Immature natural killer cell (primary cell): ENCODE results near the gene OR1D5. TPM values are rescaled to one million over a fixed set of nuclear protein-coding genes. Genes with fewer than 3 reads are reported as not detected.
A peak's percentile ranks its signal among the peaks of the same experiment; 100 is the strongest.

Source experiments
- DNase-seq, 3 donors: peaks; one replicate each; pipeline ENCODE4 v3.0.0; 2022; ENCODE audit warnings: mixed read lengths in 1 of 3
- H3K27ac Mint-ChIP-seq, 6 donors: one replicate each; pipeline ENCODE4 v1.8.0; 2020; ENCODE audit warnings: mixed read lengths in 6 of 6, mild to moderate bottlenecking in 5 of 6, inconsistent platforms in 4 of 6, moderate library complexity in 3 of 6
- H3K27me3 Mint-ChIP-seq, 3 donors: one replicate each; pipeline ENCODE4 v1.8.0; 2020 to 2021; ENCODE audit warnings: low read depth in 3 of 3, mild to moderate bottlenecking in 3 of 3, mixed read lengths in 3 of 3, moderate library complexity in 3 of 3, inconsistent platforms in 1 of 3
- H3K36me3 Mint-ChIP-seq, 3 donors: one replicate each; pipeline ENCODE4 v1.8.0; 2020; ENCODE audit warnings: mixed read lengths in 3 of 3, inconsistent platforms in 2 of 3, mild to moderate bottlenecking in 2 of 3
- H3K4me1 Mint-ChIP-seq, 2 donors: one replicate each; pipeline ENCODE4 v1.8.0; 2020; ENCODE audit warnings: inconsistent platforms in 2 of 2, mild to moderate bottlenecking in 2 of 2, mixed read lengths in 2 of 2, moderate library complexity in 1 of 2
- H3K4me3 Mint-ChIP-seq, 5 donors: one replicate each; pipeline ENCODE4 v1.8.0; 2020; ENCODE audit warnings: mild to moderate bottlenecking in 5 of 5, mixed read lengths in 5 of 5, inconsistent platforms in 3 of 5, moderate library complexity in 3 of 5
- H3K9me3 Mint-ChIP-seq, 6 donors: one replicate each; pipeline ENCODE4 v1.8.0; 2020; ENCODE audit warnings: mild to moderate bottlenecking in 6 of 6, mixed read lengths in 6 of 6, inconsistent platforms in 4 of 6, moderate library complexity in 3 of 6
- polyA plus RNA-seq, 3 donors: library from polyadenylated mRNA; unstranded; fragments of 300-500 nt; fragmentation: Illumina TruSeq; gene quantifications; one replicate each; pipeline ENCODE4 v1.2.3, GENCODE V29; 2021

OR1D5 gene
- polyA plus RNA-seq, 3 donors from 2014 or later: not detected

DNA sequence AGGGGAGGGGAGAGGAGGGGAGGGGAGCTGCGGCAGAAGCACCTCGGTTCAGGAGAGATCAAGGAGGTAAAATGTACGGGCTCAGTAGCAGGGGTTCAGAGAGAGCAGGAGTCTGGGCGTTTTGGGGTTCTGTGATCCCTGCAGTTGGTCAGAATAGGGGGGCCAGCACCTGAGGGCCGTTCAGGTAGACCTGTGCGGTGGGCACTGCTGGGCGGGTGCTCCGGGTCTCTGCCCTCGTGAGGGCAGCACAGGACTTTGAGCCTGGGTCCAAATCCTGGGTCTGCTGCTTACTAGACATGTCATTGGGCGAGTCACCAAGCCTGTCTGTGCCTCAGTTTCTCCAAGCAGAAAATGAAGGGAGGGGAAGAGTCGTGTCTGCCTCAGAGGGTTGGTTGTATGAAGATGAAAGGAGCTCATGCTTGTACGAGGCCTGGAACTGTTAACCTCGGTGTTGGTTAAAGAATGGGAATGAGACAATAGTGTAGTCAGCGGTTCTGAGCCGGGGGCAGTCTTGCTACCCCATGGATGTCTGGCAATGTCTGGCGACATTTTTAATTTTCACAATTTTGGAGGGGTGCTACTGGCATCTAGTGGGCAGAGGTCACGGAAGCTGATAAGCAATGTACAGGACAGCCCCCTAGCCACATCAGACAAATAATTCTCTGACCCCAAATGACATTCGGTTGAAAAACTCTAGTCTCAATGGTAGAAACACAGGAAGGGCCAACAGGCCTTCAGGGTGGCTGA, 35.4 kb downstream of the OR1D5 start:
- peaks cover 19 to 36% (median 34%) of the 10 kb centered on the region in 3 donors for H3K27me3 Mint-ChIP-seq
- no peak for DNase-seq
- H3K36me3 Mint-ChIP-seq: peaks cover 16 to 40% (median 24%) of the 10 kb centered on the region in 3 donors
- H3K4me1 Mint-ChIP-seq: peaks cover 9 to 16% of the 10 kb centered on the region in 2 donors
- H3K4me3 Mint-ChIP-seq: no peak overlapping the region
- H3K27ac Mint-ChIP-seq: peak overlapping the region in 2 of 6 donors; percentile 28 to 46
- peaks cover 0 to 2% (median 0%) of the 10 kb centered on the region in 6 donors for H3K9me3 Mint-ChIP-seq

DNA sequence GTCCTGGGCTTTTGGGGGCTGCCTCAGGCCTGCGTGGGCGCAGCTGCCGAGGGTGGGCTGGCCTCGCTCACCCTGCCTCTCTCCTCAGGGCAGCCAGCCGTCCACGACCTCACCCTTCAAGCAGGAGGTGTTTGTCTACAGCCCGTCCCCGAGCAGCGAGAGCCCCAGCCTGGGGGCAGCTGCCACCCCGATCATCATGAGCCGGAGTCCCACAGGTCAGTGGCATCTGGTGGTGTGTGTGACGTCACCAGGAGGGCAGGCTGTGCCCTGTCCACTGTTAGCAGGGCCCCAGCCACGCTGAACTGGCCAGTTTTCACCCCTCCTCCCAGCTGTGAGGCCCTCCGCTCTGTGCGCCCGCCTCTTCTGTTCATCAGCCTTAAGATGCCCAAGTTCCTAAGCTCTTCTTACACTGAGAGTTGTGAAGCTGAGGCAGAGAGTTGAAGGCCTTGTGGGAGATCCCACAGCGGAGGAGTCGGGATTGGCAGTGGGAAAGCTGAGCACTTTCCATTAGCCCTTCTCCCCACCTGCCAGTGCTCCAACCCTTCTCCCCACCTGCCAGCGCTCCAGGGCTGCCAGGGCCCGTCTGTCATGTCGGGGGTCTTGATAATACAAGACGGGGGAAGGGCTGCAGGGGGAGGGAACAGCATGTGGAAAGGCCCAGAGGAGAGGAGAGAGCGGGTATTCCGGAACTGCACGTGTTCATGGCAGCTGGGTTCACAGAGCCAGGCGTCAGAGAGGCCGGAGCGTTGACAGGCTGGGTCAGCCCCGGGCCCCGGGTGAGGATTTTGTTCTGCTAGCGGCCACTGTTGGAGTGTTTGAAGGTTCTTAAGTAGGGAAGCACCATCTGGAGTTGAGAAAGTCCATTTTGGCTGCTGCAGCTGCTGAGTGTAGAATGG, 36.3 kb downstream of the OR1D5 start:
- H3K4me3 Mint-ChIP-seq: no peak overlapping the region
- peaks cover 17 to 34% (median 27%) of the 10 kb centered on the region in 3 donors for H3K27me3 Mint-ChIP-seq
- peaks cover 25 to 49% (median 32%) of the 10 kb centered on the region in 3 donors for H3K36me3 Mint-ChIP-seq
- H3K27ac Mint-ChIP-seq: peak overlapping the region in 2 of 6 donors; percentile 62 to 64
- H3K9me3 Mint-ChIP-seq: peaks cover 0 to 2% (median 0%) of the 10 kb centered on the region in 6 donors
- DNase-seq: no peak
- peaks cover 14 to 25% of the 10 kb centered on the region in 2 donors for H3K4me1 Mint-ChIP-seq

DNA sequence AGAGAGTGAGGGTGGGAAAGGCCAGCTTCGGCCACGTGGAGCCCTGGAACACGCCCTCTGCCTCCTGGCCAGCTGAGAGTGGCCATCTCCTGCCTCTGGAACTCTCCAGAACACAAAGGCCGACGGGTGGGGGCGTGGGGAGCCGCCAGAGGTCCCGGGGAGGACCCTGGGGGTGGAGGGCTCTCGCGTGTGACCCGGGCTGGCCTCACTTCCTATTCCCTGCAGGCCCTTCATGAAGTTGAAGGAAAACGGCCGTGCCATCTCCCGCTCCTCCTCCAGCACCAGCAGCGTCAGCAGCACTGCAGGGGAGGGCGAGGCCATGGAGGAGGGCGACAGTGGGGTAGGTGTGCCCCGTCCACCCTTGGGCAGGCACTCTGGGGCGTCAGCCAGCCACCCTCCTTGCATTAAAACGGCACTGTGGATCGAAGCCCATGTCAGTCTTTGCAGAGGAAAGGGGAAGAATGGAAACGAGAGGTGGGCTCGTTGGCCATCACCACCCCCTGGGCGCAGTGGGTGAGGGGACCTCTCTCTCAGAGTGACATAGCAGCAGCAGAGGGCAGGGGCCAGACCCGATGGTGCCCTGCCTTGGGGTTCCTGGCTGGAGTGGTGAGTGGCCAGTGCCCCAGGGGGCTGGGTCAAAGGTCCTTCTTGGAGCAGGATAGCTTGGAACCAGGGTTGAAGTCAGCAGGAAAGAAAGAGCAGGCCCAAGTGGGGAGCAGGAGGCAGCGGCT, 37.1 kb downstream of the OR1D5 start:
- Mint-ChIP-seq H3K36me3 (peaks cover 33 to 57% (median 39%) of the 10 kb centered on the region in 3 donors), H3K4me3 (no peak overlapping the region), H3K4me1 (peaks cover 18 to 32% of the 10 kb centered on the region in 2 donors), H3K9me3 (peaks cover 0 to 2% (median 0%) of the 10 kb centered on the region in 6 donors), H3K27ac (peak overlapping the region in 3 of 6 donors; percentile 53 to 64 (median 62)), H3K27me3 (peaks cover 16 to 34% (median 32%) of the 10 kb centered on the region in 3 donors)
- no peak for DNase-seq

DNA sequence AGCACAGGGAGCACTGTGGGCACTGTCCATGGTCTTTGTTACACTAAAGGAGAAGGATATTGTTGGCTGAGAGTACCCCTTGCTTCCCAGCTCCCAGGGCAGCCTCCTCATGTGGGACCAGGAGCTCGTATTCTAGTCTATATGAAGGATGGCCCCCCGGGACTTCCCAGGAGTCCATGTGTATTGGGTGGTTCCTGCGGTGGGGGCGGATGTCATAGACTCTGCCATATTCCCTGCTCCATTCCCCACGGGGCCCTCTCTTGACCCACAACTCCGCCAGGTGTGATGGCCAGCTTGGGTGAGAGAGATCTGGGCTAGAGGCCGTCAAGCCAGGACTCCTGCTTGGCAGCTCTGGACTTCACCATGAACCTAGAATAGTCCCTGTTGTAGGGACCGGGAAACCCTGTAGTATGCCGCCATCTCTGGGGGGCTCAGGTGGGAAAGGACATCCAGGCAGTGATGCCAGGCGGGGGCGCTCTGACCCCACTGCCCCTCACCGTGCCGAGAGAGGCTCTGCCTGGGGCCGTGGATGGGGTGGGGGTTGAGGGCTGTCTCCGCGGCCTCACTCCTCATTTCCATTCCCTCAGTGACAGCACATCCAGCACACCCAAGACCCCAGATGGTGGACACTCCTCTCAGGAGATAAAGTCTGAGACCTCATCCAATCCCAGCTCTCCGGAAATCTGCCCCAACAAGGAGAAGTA, 37.8 kb downstream of the OR1D5 start:
- H3K4me1 Mint-ChIP-seq: peaks cover 19 to 39% of the 10 kb centered on the region in 2 donors
- peaks cover 18 to 37% (median 36%) of the 10 kb centered on the region in 3 donors for H3K27me3 Mint-ChIP-seq
- peaks cover 40 to 62% (median 46%) of the 10 kb centered on the region in 3 donors for H3K36me3 Mint-ChIP-seq
- no peak for DNase-seq
- H3K9me3 Mint-ChIP-seq: no peaks in the 10 kb centered on the region
- H3K27ac Mint-ChIP-seq: no peak overlapping the region
- H3K4me3 Mint-ChIP-seq: no peak overlapping the region

DNA sequence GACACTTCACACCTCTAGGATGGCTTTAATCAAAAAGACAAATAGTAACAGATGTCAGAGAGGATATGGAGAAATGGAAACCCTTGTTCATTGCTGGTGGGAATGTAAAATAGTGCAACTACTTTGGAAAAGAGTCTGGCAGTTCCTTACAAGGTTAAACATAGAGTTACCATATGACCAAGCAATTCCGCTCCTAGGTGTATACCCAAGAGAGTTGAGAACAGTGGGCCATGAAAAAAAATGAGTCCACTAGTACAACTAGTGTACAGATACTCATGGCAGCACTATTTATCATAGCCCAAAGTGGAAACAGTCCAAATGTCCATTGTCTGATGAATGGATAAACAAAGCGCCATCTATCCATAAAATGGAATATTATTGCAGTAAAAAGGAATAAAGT, 39.1 kb downstream of the OR1D5 start:
- H3K27ac Mint-ChIP-seq: peak overlapping the region in 3 of 6 donors; percentile 25 to 53 (median 46)
- no peaks in the 10 kb centered on the region for H3K9me3 Mint-ChIP-seq
- peaks cover 23 to 41% (median 38%) of the 10 kb centered on the region in 3 donors for H3K27me3 Mint-ChIP-seq
- H3K36me3 Mint-ChIP-seq: peaks cover 41 to 55% (median 42%) of the 10 kb centered on the region in 3 donors
- H3K4me3 Mint-ChIP-seq: no peak overlapping the region
- no peak for DNase-seq
- peaks cover 20 to 40% of the 10 kb centered on the region in 2 donors for H3K4me1 Mint-ChIP-seq

DNA sequence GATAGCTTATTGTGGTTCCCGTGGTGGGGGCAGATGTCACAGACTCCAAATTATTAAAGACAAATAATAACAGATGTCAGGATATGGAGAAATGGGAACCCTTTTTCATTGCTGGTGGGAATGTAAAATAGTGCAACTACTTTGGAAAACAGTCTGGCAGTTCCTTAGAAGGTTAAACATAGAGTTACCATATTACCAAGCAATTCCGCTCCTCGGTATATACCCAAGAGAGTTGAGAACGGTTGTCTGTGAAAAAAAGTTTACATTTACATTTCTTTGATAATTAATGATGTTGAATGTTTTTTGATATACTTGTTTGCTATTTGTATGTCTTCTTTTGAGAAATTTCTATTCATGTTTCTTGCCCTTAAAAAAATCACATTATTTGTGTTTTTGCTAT, 41.2 kb downstream of the OR1D5 start:
- Mint-ChIP-seq H3K4me1 (peaks cover 20 to 34% of the 10 kb centered on the region in 2 donors), H3K4me3 (no peak overlapping the region), H3K9me3 (no peaks in the 10 kb centered on the region), H3K27ac (peak overlapping the region in 3 of 6 donors; percentile 17 to 44 (median 30)), H3K36me3 (peaks cover 34 to 41% (median 36%) of the 10 kb centered on the region in 3 donors), H3K27me3 (peaks cover 24 to 39% (median 35%) of the 10 kb centered on the region in 3 donors)
- DNase-seq: no peak

DNA sequence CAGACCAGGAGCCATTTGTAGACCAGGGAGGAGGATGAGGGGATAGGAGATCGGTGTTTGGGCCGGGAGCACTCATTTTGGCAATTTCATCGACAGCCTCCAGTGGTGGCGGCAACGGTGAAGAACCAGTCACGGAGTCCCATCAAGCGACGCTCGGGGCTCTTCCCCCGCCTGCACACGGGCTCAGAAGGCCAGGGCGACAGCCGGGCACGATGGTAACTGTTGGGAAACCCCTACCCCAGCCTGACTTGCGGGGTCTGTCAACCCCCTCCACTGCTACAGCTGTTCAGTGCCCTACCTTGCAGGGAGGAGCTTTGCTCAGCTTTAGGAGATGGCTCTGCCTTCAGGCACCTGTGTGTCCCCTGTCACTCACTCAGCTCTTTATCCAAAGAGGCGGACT, 43.0 kb downstream of the OR1D5 start:
- Mint-ChIP-seq H3K4me1 (peaks cover 20 to 34% of the 10 kb centered on the region in 2 donors), H3K27ac (peak overlapping the region in 1 of 6 donors; percentile 76), H3K4me3 (no peak overlapping the region), H3K9me3 (no peaks in the 10 kb centered on the region), H3K36me3 (peaks cover 34 to 45% (median 36%) of the 10 kb centered on the region in 3 donors), H3K27me3 (peaks cover 29 to 44% (median 39%) of the 10 kb centered on the region in 3 donors)
- DNase-seq: no peak

DNA sequence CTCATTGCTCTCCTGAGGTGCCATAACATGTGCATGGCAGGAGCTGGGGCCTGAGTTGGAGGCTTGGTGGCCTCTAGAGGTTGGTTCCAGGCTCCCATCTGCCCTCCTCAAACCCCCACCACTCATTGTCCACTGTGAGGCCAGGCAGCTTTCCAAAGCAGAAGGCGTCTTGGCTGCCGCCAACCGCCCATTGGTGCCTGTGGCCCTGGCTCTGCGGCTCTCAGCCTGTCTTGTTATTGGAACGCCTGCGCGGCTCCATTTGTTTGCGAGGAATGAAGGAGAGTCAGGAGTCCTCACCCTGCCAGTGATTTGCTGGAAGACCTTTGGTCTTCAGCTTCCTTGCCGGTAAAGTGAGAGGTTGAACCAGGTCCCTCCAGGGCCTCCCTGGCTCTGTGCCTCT, 43.6 kb downstream of the OR1D5 start:
- Mint-ChIP-seq H3K27ac (peak overlapping the region in 1 of 6 donors; percentile 27), H3K4me1 (peaks cover 20 to 33% of the 10 kb centered on the region in 2 donors), H3K36me3 (peaks cover 34 to 47% (median 40%) of the 10 kb centered on the region in 3 donors), H3K4me3 (no peak overlapping the region), H3K9me3 (no peaks in the 10 kb centered on the region), H3K27me3 (peaks cover 29 to 44% (median 35%) of the 10 kb centered on the region in 3 donors)
- no peak for DNase-seq

DNA sequence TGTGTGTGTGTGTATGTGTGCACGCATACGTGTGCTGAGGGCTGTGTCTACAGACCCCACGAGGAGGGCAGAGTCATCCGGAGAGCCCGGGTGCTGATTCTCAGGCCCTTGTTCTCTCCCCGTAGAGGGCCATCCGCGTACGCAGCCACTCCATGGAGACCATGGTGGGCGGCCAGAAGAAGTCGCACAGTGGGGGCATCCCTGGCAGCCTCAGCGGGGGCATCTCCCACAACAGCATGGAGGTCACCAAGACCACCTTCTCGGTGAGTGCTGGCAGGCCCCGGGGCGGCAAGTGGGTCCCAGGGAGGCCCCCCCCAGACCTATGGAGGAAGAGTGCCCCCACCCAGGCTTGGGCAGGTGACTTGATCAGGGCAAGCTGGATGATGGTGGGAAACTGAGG, 45.5 kb downstream of the OR1D5 start:
- Mint-ChIP-seq H3K36me3 (peaks cover 26 to 36% (median 27%) of the 10 kb centered on the region in 3 donors), H3K4me3 (no peak overlapping the region), H3K4me1 (peaks cover 11 to 24% of the 10 kb centered on the region in 2 donors), H3K27ac (no peak overlapping the region), H3K9me3 (no peaks in the 10 kb centered on the region), H3K27me3 (peaks cover 24 to 46% (median 25%) of the 10 kb centered on the region in 3 donors)
- DNase-seq: no peak

DNA sequence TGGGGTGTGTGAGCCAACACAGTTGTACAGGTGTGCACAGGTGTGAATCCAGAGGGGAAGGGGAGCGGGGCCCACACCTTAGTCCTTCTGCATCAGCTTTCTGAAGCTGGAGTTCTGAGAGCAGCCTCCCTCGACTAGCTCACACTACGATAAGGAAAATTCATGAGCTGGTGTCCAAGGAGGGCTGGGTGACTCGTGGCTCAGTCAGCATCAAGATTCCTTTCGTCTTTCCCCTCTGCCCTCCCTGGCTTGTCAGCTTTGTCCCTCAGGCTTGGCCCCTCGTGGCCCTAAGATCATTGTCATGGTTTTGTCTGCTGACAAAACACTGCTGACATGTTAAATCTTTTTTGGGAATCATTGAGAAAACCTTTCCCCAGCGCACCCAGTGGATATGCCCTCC, 47.5 kb downstream of the OR1D5 start:
- Mint-ChIP-seq H3K9me3 (no peaks in the 10 kb centered on the region), H3K36me3 (peaks cover 7 to 23% (median 12%) of the 10 kb centered on the region in 3 donors), H3K4me3 (no peak overlapping the region), H3K27ac (peak overlapping the region in 2 of 6 donors; percentile 39 to 53), H3K27me3 (peaks cover 23 to 52% (median 29%) of the 10 kb centered on the region in 3 donors), H3K4me1 (peaks cover 2 to 4% of the 10 kb centered on the region in 2 donors)
- DNase-seq: no peak

DNA sequence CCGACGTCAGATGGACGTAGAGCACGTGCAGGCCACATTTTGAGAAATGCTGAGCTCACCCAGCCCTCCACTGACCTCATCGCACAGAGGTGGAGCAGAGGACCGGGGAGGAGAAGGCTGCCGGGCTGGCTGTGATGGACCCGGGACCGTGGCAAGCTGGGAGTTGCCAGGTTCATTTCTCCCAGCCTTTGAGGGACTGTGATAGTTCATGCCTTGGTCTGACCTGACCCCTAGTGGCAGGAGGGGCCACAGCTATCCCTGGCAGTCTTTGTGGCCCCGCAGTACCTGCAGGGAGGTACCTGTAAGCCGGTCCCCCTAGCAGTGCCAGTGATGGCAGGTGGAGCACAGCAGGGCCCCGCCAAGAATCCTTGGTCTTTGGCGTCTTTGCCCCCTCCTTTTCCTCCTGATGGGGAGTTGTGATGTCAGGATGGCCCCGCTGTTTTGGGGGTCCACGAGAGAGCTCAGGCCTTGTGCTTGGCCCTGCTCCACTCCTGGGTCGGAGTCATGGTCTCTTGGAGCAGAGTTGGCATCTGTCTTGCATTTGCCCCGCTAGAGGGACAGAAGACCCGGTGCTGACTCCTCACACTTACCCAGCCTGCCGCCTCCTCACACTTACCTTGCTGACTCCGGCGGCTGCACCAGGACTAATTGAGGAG, 50.4 kb downstream of the OR1D5 start:
- peaks cover 3 to 28% (median 16%) of the 10 kb centered on the region in 3 donors for H3K36me3 Mint-ChIP-seq

More for the DNA sequence above, 50.4 kb downstream of the OR1D5 start:
- Mint-ChIP-seq H3K27me3 (peaks cover 22 to 51% (median 30%) of the 10 kb centered on the region in 3 donors), H3K9me3 (no peaks in the 10 kb centered on the region), H3K27ac (peak overlapping the region in 2 of 6 donors; percentile 69 to 85), H3K4me3 (peak overlapping the region in 1 of 5 donors; percentile 38), H3K4me1 (no peaks in the 10 kb centered on the region)
- DNase-seq: peak in 2 of 3 donors; percentile 30 to 31
